CD4-positive, CD25-positive, alpha-beta regulatory T cell (primary cell): ENCODE measurements around the gene ATP6V1G2. TPM values are rescaled to one million over a fixed set of nuclear protein-coding genes. Genes with fewer than 3 reads are reported as not detected.

Experiments used
- ATAC-seq, 2 donors: fragments of 150-1000 bp; cut with Tn5 transposase; one replicate each; pipeline ENCODE4 v1.10.0; 2021; ENCODE audit warnings: low read depth in 2 of 2, moderate number of reproducible peaks in 2 of 2, moderate library complexity in 1 of 2
- DNase-seq, 3 donors: peaks; one replicate each; pipeline versions ENCODE4 v3.0.0 to v3.0.0-alpha.2; 2012 to 2022; ENCODE audit warnings: mixed read lengths in 1 of 3
- H3K27ac ChIP-seq: one replicate; pipeline ENCODE4 v1.7.0; 2013; ENCODE audit warnings: mild to moderate bottlenecking, low read length; ENCODE audit not compliant: insufficient read depth, poor library complexity, severe bottlenecking
- H3K27me3 ChIP-seq: one replicate; pipeline ENCODE4 v1.7.0; 2013; ENCODE audit warnings: low read length; ENCODE audit not compliant: control insufficient read depth, insufficient read depth
- H3K36me3 ChIP-seq: one replicate; pipeline ENCODE4 v1.7.0; 2013; ENCODE audit warnings: mild to moderate bottlenecking, low read length, moderate library complexity; ENCODE audit not compliant: control insufficient read depth, insufficient read depth
- H3K4me1 ChIP-seq: 2 replicates; pipeline ENCODE4 v1.7.0; 2013; ENCODE audit warnings: mild to moderate bottlenecking, low read length; ENCODE audit not compliant: insufficient read depth, control insufficient read depth, poor library complexity, severe bottlenecking
- H3K4me3 ChIP-seq: one replicate; pipeline ENCODE4 v1.7.0; 2013; ENCODE audit warnings: low read depth, mild to moderate bottlenecking, low read length, moderate library complexity
- H3K9me3 ChIP-seq, 2 experiments: 1 replicate in 1 of 2; 2 replicates in 1 of 2; pipeline ENCODE4 v1.7.0; 2013; ENCODE audit warnings: low read length in 2 of 2, mild to moderate bottlenecking in 1 of 2, moderate library complexity in 1 of 2; ENCODE audit not compliant: control insufficient read depth in 2 of 2
- H3K27ac Mint-ChIP-seq, 3 donors: one replicate each; pipeline ENCODE4 v1.8.0; 2020 to 2022; ENCODE audit warnings: mild to moderate bottlenecking in 3 of 3, mixed read lengths in 3 of 3, moderate library complexity in 2 of 3
- H3K27me3 Mint-ChIP-seq: one replicate; pipeline ENCODE4 v1.8.0; 2022; ENCODE audit warnings: mild to moderate bottlenecking, mixed read lengths
- H3K36me3 Mint-ChIP-seq: one replicate; pipeline ENCODE4 v1.8.0; 2020; ENCODE audit warnings: mixed read lengths
- H3K4me1 Mint-ChIP-seq, 4 donors: one replicate each; pipeline ENCODE4 v1.8.0; 2020 to 2022; ENCODE audit warnings: mixed read lengths in 4 of 4, mild to moderate bottlenecking in 1 of 4
- H3K4me3 Mint-ChIP-seq, 4 donors: one replicate each; pipeline ENCODE4 v1.8.0; 2020 to 2022; ENCODE audit warnings: mild to moderate bottlenecking in 4 of 4, mixed read lengths in 4 of 4, moderate library complexity in 3 of 4
- H3K9me3 Mint-ChIP-seq, 7 donors: one replicate each; pipeline ENCODE4 v1.8.0; 2020 to 2022; ENCODE audit warnings: mixed read lengths in 7 of 7, mild to moderate bottlenecking in 3 of 7, moderate library complexity in 2 of 7
- polyA plus RNA-seq, 4 donors: library from polyadenylated mRNA; unstranded; fragments of 300-500 nt; fragmentation: Illumina TruSeq; gene quantifications; one replicate each; pipeline ENCODE4 v1.2.3, GENCODE V29; 2021
- total RNA-seq: library from RNA; stranded (reverse); gene quantifications from one replicate; pipeline ENCODE4 v1.2.3, GENCODE V29; 2022

Gene ATP6V1G2
- total and polyA plus RNA-seq, 5 donors from 2014 or later = 1.1 to 3.9 (median 1.5) TPM

GRCh38 chr6:31544676-31545075, 1.7 kb downstream of the ATP6V1G2 start:
- peaks cover 0 to 3% (median 0%) of the 10 kb centered on the region in 7 donors for H3K9me3 Mint-ChIP-seq
- no peak overlapping the region for H3K27ac ChIP-seq
- H3K4me1 Mint-ChIP-seq = peaks cover 0 to 60% (median 45%) of the 10 kb centered on the region in 4 donors
- peak overlapping the region in 3 of 4 donors; percentile 1 to 84 (median 73) for H3K4me3 Mint-ChIP-seq
- no peaks in the 10 kb centered on the region for H3K27me3 ChIP-seq
- H3K27me3 Mint-ChIP-seq = peaks cover 5% of the 10 kb centered on the region
- H3K4me1 ChIP-seq = peaks cover 44% of the 10 kb centered on the region
- no peak for ATAC-seq
- peak overlapping the region in 1 of 3 donors; percentile 53 for H3K27ac Mint-ChIP-seq
- peaks cover 7% of the 10 kb centered on the region for H3K36me3 ChIP-seq
- H3K9me3 ChIP-seq = no peaks in the 10 kb centered on the region
- DNase-seq = no peak
- no peak overlapping the region for H3K4me3 ChIP-seq
- H3K36me3 Mint-ChIP-seq = peaks cover 15% of the 10 kb centered on the region

- peaks cover 5% of the 10 kb centered on the region for H3K27me3 Mint-ChIP-seq
- no peak overlapping the region for H3K4me3 Mint-ChIP-seq
- H3K27me3 ChIP-seq = no peaks in the 10 kb centered on the region
- no peak for DNase-seq
- H3K27ac ChIP-seq = no peak overlapping the region
- no peaks in the 10 kb centered on the region for H3K9me3 ChIP-seq
- H3K4me1 Mint-ChIP-seq = peaks cover 8 to 61% (median 50%) of the 10 kb centered on the region in 4 donors
- H3K36me3 ChIP-seq = peaks cover 17% of the 10 kb centered on the region
- ATAC-seq = no peak
- H3K4me3 ChIP-seq = no peak overlapping the region
- peak overlapping the region in 1 of 3 donors; percentile 100 for H3K27ac Mint-ChIP-seq
- H3K36me3 Mint-ChIP-seq = peaks cover 22% of the 10 kb centered on the region
- peaks cover 0 to 3% (median 0%) of the 10 kb centered on the region in 7 donors for H3K9me3 Mint-ChIP-seq
- H3K4me1 ChIP-seq = peaks cover 54% of the 10 kb centered on the region
Observed at GRCh38 chr6:31543639-31544038, 2.8 kb downstream of the ATP6V1G2 start.

GRCh38 chr6:31541658-31542521, 4.5 kb downstream of the ATP6V1G2 start, which contains the start of gene DDX39B:
TSS of gene DDX39B (minus strand) at chr6:31542003. CDS start at chr6:31540532, 1,471 bp downstream.
- Mint-ChIP-seq H3K4me1 (peaks cover 13 to 60% (median 47%) of the 10 kb centered on the region in 4 donors), H3K27ac (peak within 1 kb of the TSS; percentile 99 to 100 (median 99)), H3K9me3 (peaks cover 0 to 3% (median 0%) of the 10 kb centered on the region in 7 donors), H3K27me3 (peaks cover 5% of the 10 kb centered on the region), H3K36me3 (peaks cover 31% of the 10 kb centered on the region), H3K4me3 (peak within 1 kb of the TSS; percentile 97 to 98 (median 98))
- DNase-seq = peak; percentile 91 to 98 (median 95)
- Histone ChIP-seq H3K4me3 (peak within 1 kb of the TSS; percentile 98), H3K4me1 (peaks cover 56% of the 10 kb centered on the region), H3K27me3 (no peaks in the 10 kb centered on the region), H3K9me3 (no peaks in the 10 kb centered on the region), H3K27ac (peak within 1 kb of the TSS; percentile 96), H3K36me3 (peaks cover 34% of the 10 kb centered on the region)
- peak; percentile 74 to 78 for ATAC-seq

GRCh38 chr6:31541059-31541657, 5.2 kb downstream of the ATP6V1G2 start:
- H3K36me3 ChIP-seq = peaks cover 41% of the 10 kb centered on the region
- Mint-ChIP-seq H3K27ac (peak overlapping the region; percentile 99 to 100 (median 99)), H3K9me3 (peaks cover 0 to 3% (median 0%) of the 10 kb centered on the region in 7 donors), H3K27me3 (no peaks in the 10 kb centered on the region), H3K4me1 (peaks cover 13 to 59% (median 45%) of the 10 kb centered on the region in 4 donors), H3K36me3 (peaks cover 35% of the 10 kb centered on the region), H3K4me3 (peak overlapping the region; percentile 97 to 98 (median 98))
- no peaks in the 10 kb centered on the region for H3K9me3 ChIP-seq
- H3K27ac ChIP-seq = peak overlapping the region; percentile 96
- no peaks in the 10 kb centered on the region for H3K27me3 ChIP-seq
- peak; percentile 66 to 93 (median 87) for DNase-seq
- peak overlapping the region; percentile 98 for H3K4me3 ChIP-seq
- peaks cover 49% of the 10 kb centered on the region for H3K4me1 ChIP-seq
- ATAC-seq = peak; percentile 33 to 43

- H3K27ac Mint-ChIP-seq = peak overlapping the region; percentile 99 to 100 (median 99)
- H3K27ac ChIP-seq = peak overlapping the region; percentile 96
- no peaks in the 10 kb centered on the region for H3K9me3 ChIP-seq
- H3K27me3 ChIP-seq = no peaks in the 10 kb centered on the region
- no peak for ATAC-seq
- peak overlapping the region; percentile 98 for H3K4me3 ChIP-seq
- peaks cover 40% of the 10 kb centered on the region for H3K36me3 Mint-ChIP-seq
- H3K4me1 Mint-ChIP-seq = peaks cover 13 to 62% (median 47%) of the 10 kb centered on the region in 4 donors
- peaks cover 47% of the 10 kb centered on the region for H3K36me3 ChIP-seq
- H3K4me3 Mint-ChIP-seq = peak overlapping the region; percentile 97 to 98 (median 98)
- H3K4me1 ChIP-seq = peaks cover 49% of the 10 kb centered on the region
- peaks cover 0 to 3% (median 0%) of the 10 kb centered on the region in 7 donors for H3K9me3 Mint-ChIP-seq
- no peak for DNase-seq
- H3K27me3 Mint-ChIP-seq = no peaks in the 10 kb centered on the region
Observed at GRCh38 chr6:31540640-31541039, 5.8 kb downstream of the ATP6V1G2 start.

- Mint-ChIP-seq H3K9me3 (peaks cover 0 to 3% (median 0%) of the 10 kb centered on the region in 7 donors), H3K4me1 (peaks cover 13 to 69% (median 48%) of the 10 kb centered on the region in 4 donors), H3K27me3 (no peaks in the 10 kb centered on the region), H3K36me3 (peaks cover 53% of the 10 kb centered on the region), H3K4me3 (peak overlapping the region; percentile 97 to 98 (median 98)), H3K27ac (peak overlapping the region; percentile 44 to 100 (median 99))
- Histone ChIP-seq H3K27me3 (no peaks in the 10 kb centered on the region), H3K4me3 (peak overlapping the region; percentile 98), H3K36me3 (peaks cover 64% of the 10 kb centered on the region), H3K9me3 (no peaks in the 10 kb centered on the region), H3K4me1 (peaks cover 49% of the 10 kb centered on the region), H3K27ac (peak overlapping the region; percentile 96)
- ATAC-seq (no peak), DNase-seq (peak in 1 of 3 donors; percentile 35)
Observed at GRCh38 chr6:31538805-31539400, 7.5 kb downstream of the ATP6V1G2 start.
